Measurements from ENCODE around the gene TCHHL1. TPM values are rescaled to one million over a fixed set of nuclear protein-coding genes. Genes with fewer than 3 reads are reported as not detected.

Gene TCHHL1
- total RNA-seq (2022; extraction: Qiagen RNA extraction; ENCODE audit: low read depth): not detected in 5 replicates

GRCh38 chr1:152089014-152089674, at the start of gene TCHHL1:
TSS of gene TCHHL1 (minus strand) at chr1:152089064. CDS start at chr1:152088143, 921 bp downstream.

DNA sequence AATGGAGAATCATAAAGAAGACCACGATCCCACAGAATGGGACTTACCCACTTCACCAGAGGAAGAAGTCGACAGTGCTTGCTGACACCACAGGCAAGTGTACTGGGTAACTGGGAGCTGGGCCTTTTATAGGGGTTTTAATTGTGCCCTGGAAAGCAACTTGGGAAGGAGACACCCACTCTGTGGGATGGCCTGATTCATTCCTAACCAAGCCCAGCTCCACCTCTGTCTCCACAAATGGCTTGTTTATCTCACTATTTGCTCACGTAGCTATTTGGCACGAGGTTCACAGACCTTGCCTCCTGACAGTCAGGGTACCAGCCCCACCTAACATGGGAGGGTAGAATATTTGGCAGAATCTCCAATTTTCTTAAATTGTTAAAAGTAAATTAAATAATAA, 26.5 kb upstream of the TCHHL1 start, which contains the start of gene TCHH:
Gene TCHH, minus strand, starts transcription at position 101 of the 400 bp plus-strand sequence. CDS start 1,364 bp downstream, outside the sequence.

GRCh38 chr1:152036267-152037216, 52.3 kb downstream of the TCHHL1 start, which contains the start of gene S100A11:
TSS of gene S100A11 (minus strand) at chr1:152037004. CDS start at chr1:152036915, 89 bp downstream.

Other genes with a start within 250 kb of the TCHHL1 start
- gene C2CD4D, start 249.2 kb downstream of the TCHHL1 start, total RNA-seq (2022; extraction: Qiagen RNA extraction; ENCODE audit: low read depth): not detected in 5 replicates
- not detected in 5 replicates for gene THEM5, start 235.4 kb downstream of the TCHHL1 start, total RNA-seq (2022; extraction: Qiagen RNA extraction; ENCODE audit: low read depth)
- 12.7 to 14.1 TPM (median 13.4 TPM) in 5 replicates for gene THEM4, start 179.6 kb downstream of the TCHHL1 start, total RNA-seq (2022; extraction: Qiagen RNA extraction; ENCODE audit: low read depth)
- 1,952 to 2,092 TPM (median 2,021 TPM) in 5 replicates for gene S100A10, start 95.2 kb downstream of the TCHHL1 start, total RNA-seq (2022; extraction: Qiagen RNA extraction; ENCODE audit: low read depth)
- gene S100A11, start 52.1 kb downstream of the TCHHL1 start, total RNA-seq (2022; extraction: Qiagen RNA extraction; ENCODE audit: low read depth): 1,668 to 1,944 TPM (median 1,920 TPM) in 5 replicates
- gene TCHH, start 26.4 kb upstream of the TCHHL1 start, total RNA-seq (2022; extraction: Qiagen RNA extraction; ENCODE audit: low read depth): 0.14 to 0.24 TPM (median 0.19 TPM) in 5 replicates
- gene RPTN, start 70.2 kb upstream of the TCHHL1 start, total RNA-seq (2022; extraction: Qiagen RNA extraction; ENCODE audit: low read depth): not detected in 5 replicates
- 0.01 TPM in 1 of 5 replicates, not detected in the others for gene HRNR, start 135.1 kb upstream of the TCHHL1 start, total RNA-seq (2022; extraction: Qiagen RNA extraction; ENCODE audit: low read depth)
- gene FLG, start 236.2 kb upstream of the TCHHL1 start, total RNA-seq (2022; extraction: Qiagen RNA extraction; ENCODE audit: low read depth): 0.01 TPM in 2 of 5 replicates, not detected in the others

Data from A549 treated with CpdA at 1 μM for 4 hours (cell line).